ENCODE measurements around the gene DHRS7B. TPM values are rescaled to one million over a fixed set of nuclear protein-coding genes. Genes with fewer than 3 reads are reported as not detected.
A peak's percentile ranks its signal among the peaks of the same experiment; 100 is the strongest.

Gene DHRS7B
- total and polyA plus RNA-seq, 2 donors (not counting 1 experiment from before 2014, with no cell fraction given), result 15.5 to 21.5 TPM

GRCh38 chr17:21239680-21240368, 113.1 kb downstream of the DHRS7B start:
- no peak overlapping the region for H3K9ac ChIP-seq (ENCODE audit: insufficient read depth, low read length)
- no peak overlapping the region for H3K4me2 ChIP-seq (ENCODE audit: extremely low read depth, insufficient read depth, low read length)
- H2AFZ ChIP-seq (ENCODE audit: low read length), result no peak overlapping the region
- H3K4me3 ChIP-seq (replicated peaks in 1 of 4; ENCODE audit: control extremely low read depth in 1 of 4, insufficient read depth in 1 of 4, low read depth in 3 of 4, low read length in 4 of 4), result no peak overlapping the region
- no peaks in the 10 kb centered on the region for H3K4me1 ChIP-seq (ENCODE audit: control insufficient read depth, extremely low read depth, insufficient read depth, low read length)
- no peak for TF ChIP-seq EZH2 (IDR thresholded peaks at IDR 0.05; ENCODE audit: low read length, missing control alignments)
- peak; percentile 43 to 50 for TF ChIP-seq CTCF (conservative IDR thresholded peaks at IDR 0.05 in 1 of 2, IDR thresholded peaks at IDR 0.05 in 1 of 2; ENCODE audit: low read depth in 1 of 2, low read length in 2 of 2)
- H3K27me3 ChIP-seq (ENCODE audit: control insufficient read depth, insufficient read depth, low read length), result peaks cover 3% of the 10 kb centered on the region
- no peaks in the 10 kb centered on the region for H3K36me3 ChIP-seq (ENCODE audit: control insufficient read depth, insufficient read depth, low read length)
- no peaks in the 10 kb centered on the region for H3K79me2 ChIP-seq (ENCODE audit: control insufficient read depth, insufficient read depth, low read length)
- no peak overlapping the region for H3K27ac ChIP-seq (ENCODE audit: insufficient read depth, low read length)
- H3K9me3 ChIP-seq (ENCODE audit: control insufficient read depth, insufficient read depth, low read depth, low read length), result no peaks in the 10 kb centered on the region
- no peaks in the 10 kb centered on the region for H4K20me1 ChIP-seq (ENCODE audit: control insufficient read depth, extremely low read depth, insufficient read depth, low read length)
- peak; percentile 20 to 31 for DNase-seq (ENCODE audit: low read depth in 2 of 2)

DNA sequence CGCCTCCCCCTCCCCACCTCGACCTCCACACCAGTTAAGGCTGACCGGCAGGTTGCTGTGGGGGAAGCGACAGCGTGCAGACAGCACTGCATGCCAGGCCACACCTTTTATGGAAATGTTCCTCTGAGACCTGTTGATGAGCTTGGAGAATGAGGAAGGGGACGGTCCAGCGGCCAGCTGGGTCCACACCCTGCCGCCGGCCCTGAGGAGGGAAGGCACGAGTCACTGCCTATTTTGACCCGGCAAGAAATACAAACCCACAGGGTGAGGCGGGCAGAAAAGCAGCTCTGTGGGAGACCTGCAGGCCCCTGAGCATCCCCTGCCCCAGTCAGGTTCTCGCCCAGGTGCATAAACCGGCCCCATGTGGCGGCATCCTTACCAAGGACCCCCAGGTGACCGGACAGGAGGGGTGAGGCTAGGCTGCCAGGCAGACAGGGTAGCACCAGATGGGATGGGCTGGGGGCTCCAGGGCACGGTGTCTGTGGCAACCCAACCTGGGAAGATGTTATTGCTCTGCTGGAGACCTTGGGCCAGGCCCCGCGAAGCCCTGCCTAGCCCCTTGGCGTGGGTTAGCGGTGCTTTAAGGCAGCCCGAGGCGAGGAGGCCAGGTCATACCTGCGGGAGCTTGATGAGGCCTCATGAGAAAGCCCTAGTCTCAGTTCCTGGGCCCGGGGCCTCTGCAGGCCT, 113.7 kb downstream of the DHRS7B start:
- H3K36me3 ChIP-seq (ENCODE audit: control insufficient read depth, insufficient read depth, low read length), result no peaks in the 10 kb centered on the region
- no peak for TF ChIP-seq CTCF (conservative IDR thresholded peaks at IDR 0.05 in 1 of 2, IDR thresholded peaks at IDR 0.05 in 1 of 2; ENCODE audit: low read depth in 1 of 2, low read length in 2 of 2)
- no peak for TF ChIP-seq EZH2 (IDR thresholded peaks at IDR 0.05; ENCODE audit: low read length, missing control alignments)

More for the DNA sequence above, 113.7 kb downstream of the DHRS7B start:
- Histone ChIP-seq H3K4me2 (ENCODE audit: extremely low read depth, insufficient read depth, low read length) (no peak overlapping the region), H3K4me3 (replicated peaks in 1 of 4; ENCODE audit: control extremely low read depth in 1 of 4, insufficient read depth in 1 of 4, low read depth in 3 of 4, low read length in 4 of 4) (no peak overlapping the region), H3K9me3 (ENCODE audit: control insufficient read depth, insufficient read depth, low read depth, low read length) (no peaks in the 10 kb centered on the region), H3K27me3 (ENCODE audit: control insufficient read depth, insufficient read depth, low read length) (peaks cover 3% of the 10 kb centered on the region), H3K27ac (ENCODE audit: insufficient read depth, low read length) (no peak overlapping the region), H3K79me2 (ENCODE audit: control insufficient read depth, insufficient read depth, low read length) (no peaks in the 10 kb centered on the region), H3K4me1 (ENCODE audit: control insufficient read depth, extremely low read depth, insufficient read depth, low read length) (no peaks in the 10 kb centered on the region), H2AFZ (ENCODE audit: low read length) (no peak overlapping the region), H3K9ac (ENCODE audit: insufficient read depth, low read length) (no peak overlapping the region), H4K20me1 (ENCODE audit: control insufficient read depth, extremely low read depth, insufficient read depth, low read length) (no peaks in the 10 kb centered on the region)
- DNase-seq (ENCODE audit: low read depth in 2 of 2), result no peak

Other genes starting within 250 kb of the DHRS7B start
- 178 and 235 TPM in 2 replicates for gene USP22, start 84.0 kb upstream of the DHRS7B start, total RNA-seq
- gene USP22, start 84.0 kb upstream of the DHRS7B start, polyA plus RNA-seq, result 235 and 314 TPM in 2 replicates
- gene TMEM11, start 87.2 kb downstream of the DHRS7B start, total RNA-seq, result 17.7 and 21.5 TPM in 2 replicates
- 40.8 and 41.1 TPM in 2 replicates for gene TMEM11, start 87.2 kb downstream of the DHRS7B start, polyA plus RNA-seq
- 3.9 and 9.2 TPM in 2 replicates for gene NATD1, start 126.4 kb downstream of the DHRS7B start, total RNA-seq
- gene NATD1, start 126.4 kb downstream of the DHRS7B start, polyA plus RNA-seq, result 1.8 and 5.6 TPM in 2 replicates
- gene MAP2K3, start 157.7 kb downstream of the DHRS7B start, total RNA-seq, result 9.5 and 23.8 TPM in 2 replicates
- 72.0 and 80.9 TPM in 2 replicates for gene MAP2K3, start 157.7 kb downstream of the DHRS7B start, polyA plus RNA-seq
- 0.66 and 1.5 TPM in 2 replicates for gene KCNJ12, start 249.4 kb downstream of the DHRS7B start, total RNA-seq
- gene KCNJ12, start 249.4 kb downstream of the DHRS7B start, polyA plus RNA-seq, result 0.09 and 0.69 TPM in 2 replicates